Measurements from ENCODE around the gene ETV3. TPM values are rescaled to one million over a fixed set of nuclear protein-coding genes. Genes with fewer than 3 reads are reported as not detected.

ETV3 gene
- total RNA-seq, 4 donors from 2014 or later = 81.2 to 117 (median 91.0) TPM

GRCh38 chr1:157151073-157151472, 12.9 kb upstream of the ETV3 start:
- intact Hi-C loops (cut with DNase I; ENCODE audit: low total_unique reads) = no loop called here
- no peak for DNase-seq (ENCODE audit: low spot score in 2 of 2)
- H3K4me3 ChIP-seq (ENCODE audit: low read depth, poor library complexity, severe bottlenecking) = no peak overlapping the region
- WGBS, 2 donors = 70 to 74% methylated on average over 3 of the region's 3 CpGs
- no peak for TF ChIP-seq CTCF (IDR thresholded peaks at IDR 0.05)

GRCh38 chr1:157150631-157151030, 12.4 kb upstream of the ETV3 start:
- H3K4me3 ChIP-seq (ENCODE audit: low read depth, poor library complexity, severe bottlenecking) = no peak overlapping the region
- no peak for DNase-seq (ENCODE audit: low spot score in 2 of 2)
- WGBS, 2 donors = 67 to 71% methylated on average over 6 of the region's 6 CpGs
- intact Hi-C loops (cut with DNase I; ENCODE audit: low total_unique reads) = no loop called here
- TF ChIP-seq POLR2A (IDR thresholded peaks at IDR 0.05) = no peak
- no peak for TF ChIP-seq CTCF (IDR thresholded peaks at IDR 0.05)

GRCh38 chr1:157147906-157148700, 9.9 kb upstream of the ETV3 start:
- WGBS, 2 donors = 51 to 60% methylated on average over 10 of the region's 10 CpGs
- DNase-seq (ENCODE audit: low spot score in 2 of 2) = no peak
- intact Hi-C loops (cut with DNase I; ENCODE audit: low total_unique reads) = no loop called here
- TF ChIP-seq CTCF (IDR thresholded peaks at IDR 0.05) (no peak), POLR2A (IDR thresholded peaks at IDR 0.05) (no peak)
- H3K4me3 ChIP-seq (ENCODE audit: low read depth, poor library complexity, severe bottlenecking) = no peak overlapping the region

GRCh38 chr1:157147037-157147436, 8.8 kb upstream of the ETV3 start:
- intact Hi-C loops (cut with DNase I; ENCODE audit: low total_unique reads) = no loop called here
- DNase-seq (ENCODE audit: low spot score in 2 of 2) = no peak
- no peak overlapping the region for H3K4me3 ChIP-seq (ENCODE audit: low read depth, poor library complexity, severe bottlenecking)
- WGBS, 2 donors = 81% methylated on average over 1 of the region's 1 CpG
- no peak for TF ChIP-seq CTCF (IDR thresholded peaks at IDR 0.05)
- TF ChIP-seq POLR2A (IDR thresholded peaks at IDR 0.05) = no peak

- no peak for DNase-seq (ENCODE audit: low spot score in 2 of 2)
- H3K4me3 ChIP-seq (ENCODE audit: low read depth, poor library complexity, severe bottlenecking) = no peak overlapping the region
- WGBS, 2 donors = 50 to 58% methylated on average over 3 of the region's 3 CpGs
- intact Hi-C loops (cut with DNase I; ENCODE audit: low total_unique reads) = no loop called here
- TF ChIP-seq CTCF (IDR thresholded peaks at IDR 0.05) (no peak), POLR2A (IDR thresholded peaks at IDR 0.05) (no peak)
Measured at GRCh38 chr1:157146244-157146643, 8.0 kb upstream of the ETV3 start.

GRCh38 chr1:157145076-157145475, 6.9 kb upstream of the ETV3 start:
- 67 to 71% methylated on average over 1 of the region's 1 CpG for WGBS, 2 donors
- no peak overlapping the region for H3K4me3 ChIP-seq (ENCODE audit: low read depth, poor library complexity, severe bottlenecking)
- TF ChIP-seq CTCF (IDR thresholded peaks at IDR 0.05) (no peak), POLR2A (IDR thresholded peaks at IDR 0.05) (no peak)
- DNase-seq (ENCODE audit: low spot score in 2 of 2) = no peak
- intact Hi-C loops (cut with DNase I; ENCODE audit: low total_unique reads) = no loop called here
